ENCODE results near the gene VWA8. TPM values are rescaled to one million over a fixed set of nuclear protein-coding genes. Genes with fewer than 3 reads are reported as not detected.
A peak's percentile ranks its signal among the peaks of the same experiment; 100 is the strongest.

VWA8 gene
- total RNA-seq, 1 donor: 33.2 TPM

- no peak for DNase-seq (ENCODE audit: low read depth)
- no peak overlapping the region for H3K4me3 ChIP-seq (ENCODE audit: low read depth, low read length)
- TF ChIP-seq, protein P1, sequence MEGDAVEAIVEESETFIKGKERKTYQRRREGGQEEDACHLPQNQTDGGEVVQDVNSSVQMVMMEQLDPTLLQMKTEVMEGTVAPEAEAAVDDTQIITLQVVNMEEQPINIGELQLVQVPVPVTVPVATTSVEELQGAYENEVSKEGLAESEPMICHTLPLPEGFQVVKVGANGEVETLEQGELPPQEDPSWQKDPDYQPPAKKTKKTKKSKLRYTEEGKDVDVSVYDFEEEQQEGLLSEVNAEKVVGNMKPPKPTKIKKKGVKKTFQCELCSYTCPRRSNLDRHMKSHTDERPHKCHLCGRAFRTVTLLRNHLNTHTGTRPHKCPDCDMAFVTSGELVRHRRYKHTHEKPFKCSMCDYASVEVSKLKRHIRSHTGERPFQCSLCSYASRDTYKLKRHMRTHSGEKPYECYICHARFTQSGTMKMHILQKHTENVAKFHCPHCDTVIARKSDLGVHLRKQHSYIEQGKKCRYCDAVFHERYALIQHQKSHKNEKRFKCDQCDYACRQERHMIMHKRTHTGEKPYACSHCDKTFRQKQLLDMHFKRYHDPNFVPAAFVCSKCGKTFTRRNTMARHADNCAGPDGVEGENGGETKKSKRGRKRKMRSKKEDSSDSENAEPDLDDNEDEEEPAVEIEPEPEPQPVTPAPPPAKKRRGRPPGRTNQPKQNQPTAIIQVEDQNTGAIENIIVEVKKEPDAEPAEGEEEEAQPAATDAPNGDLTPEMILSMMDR (IDR thresholded peaks at IDR 0.05; ENCODE audit: insufficient read depth, low read depth, low read length): no peak
Observed at GRCh38 chr13:41765020-41765419, 195.9 kb downstream of the VWA8 start.

DNA sequence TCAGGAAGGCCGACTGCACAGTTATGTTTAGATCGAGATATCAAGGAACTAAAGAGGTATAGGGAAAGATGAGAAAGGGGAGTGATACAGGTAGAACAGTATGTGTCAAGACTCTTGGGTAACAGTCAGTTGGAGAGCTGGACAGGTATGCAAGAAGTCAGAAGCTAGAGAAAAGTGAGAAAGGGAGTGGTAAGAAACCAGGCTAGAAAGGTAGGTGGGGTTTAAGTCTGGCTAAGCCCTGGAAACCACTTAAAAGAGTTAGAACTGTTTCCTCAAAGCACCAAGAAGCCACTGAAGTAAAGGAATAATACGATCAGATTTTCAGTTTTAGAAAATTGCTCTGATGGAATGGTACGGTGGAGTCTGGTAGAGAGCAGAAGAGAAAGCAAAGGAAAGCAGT, 196.4 kb downstream of the VWA8 start:
- DNase-seq (ENCODE audit: low read depth): no peak
- TF ChIP-seq, protein P1 (IDR thresholded peaks at IDR 0.05; ENCODE audit: insufficient read depth, low read depth, low read length): no peak

DNA sequence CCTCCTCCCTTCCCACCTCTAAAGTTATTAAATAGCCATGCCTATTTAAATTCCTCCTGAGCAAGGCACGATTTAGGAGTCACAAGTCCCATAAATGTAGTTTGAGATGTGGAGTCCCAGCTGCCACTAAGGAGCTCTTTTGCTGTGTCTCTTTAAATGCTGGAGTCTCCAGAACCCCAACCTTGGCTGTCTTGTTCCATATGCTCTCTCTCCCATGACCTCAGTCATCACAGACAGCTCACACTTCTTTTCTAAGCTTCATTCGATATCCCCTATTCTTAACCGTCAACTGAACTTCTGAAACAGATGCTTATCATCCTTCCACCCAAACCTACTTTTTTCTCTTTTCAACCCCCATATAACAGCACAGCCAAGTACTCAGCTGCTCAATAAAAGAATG, 197.1 kb downstream of the VWA8 start:
- no peak overlapping the region for H3K4me3 ChIP-seq (ENCODE audit: low read depth, low read length)
- TF ChIP-seq, protein P1 (IDR thresholded peaks at IDR 0.05; ENCODE audit: insufficient read depth, low read depth, low read length): no peak
- no peak for DNase-seq (ENCODE audit: low read depth)

More for the DNA sequence above, 196.4 kb downstream of the VWA8 start:
- no peak overlapping the region for H3K4me3 ChIP-seq (ENCODE audit: low read depth, low read length)

GRCh38 chr13:41762796-41763195, 198.1 kb downstream of the VWA8 start:
- H3K4me3 ChIP-seq (ENCODE audit: low read depth, low read length): no peak overlapping the region
- TF ChIP-seq, protein P1 (IDR thresholded peaks at IDR 0.05; ENCODE audit: insufficient read depth, low read depth, low read length): no peak

DNA sequence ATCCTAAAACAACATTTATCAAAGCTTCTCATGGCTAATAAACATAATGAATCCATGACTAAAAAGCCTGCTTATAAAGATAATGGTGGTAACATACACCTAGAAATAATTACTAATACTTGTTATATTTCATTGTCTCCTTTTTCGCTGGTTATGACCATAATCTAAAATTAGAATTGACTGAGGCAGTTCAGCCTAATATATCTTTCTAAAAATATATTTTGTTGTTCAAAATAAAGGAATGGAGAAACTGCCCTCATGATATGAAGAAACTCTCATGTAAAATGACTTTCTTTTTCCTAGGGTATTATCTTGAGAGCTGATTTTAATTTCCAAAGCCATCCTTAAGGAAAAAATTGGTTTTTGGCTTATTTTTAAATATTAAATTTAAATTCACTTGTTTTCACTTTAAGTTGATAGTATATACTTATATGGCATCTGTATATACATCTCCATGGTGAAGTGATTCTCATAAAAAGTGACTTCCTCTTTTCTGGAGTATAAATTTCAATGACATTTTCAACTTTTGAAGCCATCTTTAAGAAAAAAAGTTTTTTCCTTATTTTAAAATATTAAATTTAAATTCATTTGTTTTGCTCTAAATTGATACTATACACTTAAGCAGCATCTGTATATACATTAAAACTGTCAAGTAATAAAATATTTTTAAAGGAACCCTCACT, 204.6 kb downstream of the VWA8 start:
- TF ChIP-seq, protein P1 (IDR thresholded peaks at IDR 0.05; ENCODE audit: insufficient read depth, low read depth, low read length): no peak
- DNase-seq (ENCODE audit: low read depth): no peak
- no peak overlapping the region for H3K4me3 ChIP-seq (ENCODE audit: low read depth, low read length)

More at GRCh38 chr13:41762796-41763195, 198.1 kb downstream of the VWA8 start:
- DNase-seq (ENCODE audit: low read depth): peak; percentile 65

GRCh38 chr13:41751734-41752445, 209.0 kb downstream of the VWA8 start:
- no peak overlapping the region for H3K4me3 ChIP-seq (ENCODE audit: low read depth, low read length)
- DNase-seq (ENCODE audit: low read depth): no peak
- TF ChIP-seq, protein P1 (IDR thresholded peaks at IDR 0.05; ENCODE audit: insufficient read depth, low read depth, low read length): no peak
